ENCODE data around the gene SRGAP1. TPM values are rescaled to one million over a fixed set of nuclear protein-coding genes. Genes with fewer than 3 reads are reported as not detected.

Gene SRGAP1
- total and polyA plus RNA-seq, 2 of the 8 experiments (the other 6 are each of a cell fraction or from before 2014, with no cell fraction given): 3.2 to 7.3 TPM

DNA sequence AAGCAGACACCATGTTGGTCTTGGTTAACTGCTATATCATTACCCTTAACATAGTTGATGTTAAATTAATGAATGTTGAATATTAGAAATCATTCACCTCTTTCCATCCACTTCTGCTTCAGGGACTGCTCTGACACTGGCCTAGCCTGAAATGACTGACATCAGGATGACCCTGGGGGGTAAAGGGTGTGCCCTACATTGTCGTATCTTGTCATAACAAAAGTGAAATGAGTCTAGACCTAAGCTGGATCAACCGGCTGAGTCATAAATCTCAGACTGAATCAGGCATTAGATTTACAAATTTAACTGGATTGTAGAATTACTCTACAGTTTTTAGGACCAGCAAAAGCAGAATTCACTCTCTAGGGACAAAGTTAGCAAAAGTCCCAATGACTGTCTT lies 342.3 kb downstream of the SRGAP1 start:
- no peak overlapping the region for H3K4me2 ChIP-seq (ENCODE audit: insufficient read depth in 1 of 2, low read depth in 2 of 2, low read length in 2 of 2)
- no peaks in the 10 kb centered on the region for H3K9me3 ChIP-seq (ENCODE audit: insufficient read depth in 2 of 2, low read depth in 1 of 2, low read length in 1 of 2)
- no peaks in the 10 kb centered on the region for H4K20me1 ChIP-seq (replicated peaks in 1 of 2; ENCODE audit: control insufficient read depth in 1 of 2, insufficient read depth in 2 of 2, low read length in 2 of 2)
- H2BK12ac ChIP-seq (ENCODE audit: low read depth, low read length): no peak overlapping the region
- H4K91ac ChIP-seq (replicated peaks; ENCODE audit: insufficient read length, low read length): no peak overlapping the region
- no peak overlapping the region for H2BK20ac ChIP-seq (ENCODE audit: low read length)
- H3K9ac ChIP-seq (replicated peaks in 1 of 4; ENCODE audit: extremely low read depth in 1 of 4, low read depth in 3 of 4, low read length in 3 of 4): no peak overlapping the region
- no peak overlapping the region for H2AFZ ChIP-seq (ENCODE audit: low read length)
- no peak overlapping the region for H2AK5ac ChIP-seq (ENCODE audit: low read depth, low read length)
- CTCF ChIA-PET (ENCODE audit: partially characterized antibody): interaction anchor here (1.4 kb wide), 1 partner anchor 134 kb away, joined by 3 read pairs; no protein-coding TSS in a partner anchor
- WGBS, 2 experiments (ENCODE audit: extremely low coverage in 1 of 2, insufficient coverage in 1 of 2, insufficient read length in 1 of 2, insufficient replicate concordance in 2 of 2, low coverage in 1 of 2, low lambda C conversion rate in 2 of 2, missing lambda C conversion rate in 1 of 2): 90% methylated on average over 2 of the region's 2 CpGs; no CpG with 5 or more reads in 1 of the 2 experiments
- H3K27me3 ChIP-seq (replicated peaks in 1 of 4; ENCODE audit: control insufficient read depth in 3 of 4, extremely low read depth in 1 of 4, insufficient read depth in 3 of 4, low read length in 3 of 4): no peaks in the 10 kb centered on the region
- no peak overlapping the region for H4K8ac ChIP-seq (ENCODE audit: extremely low read depth, insufficient read depth, low read length)
- H3K79me2 ChIP-seq (ENCODE audit: control insufficient read depth in 1 of 2, insufficient read depth in 2 of 2, low read length in 2 of 2): no peaks in the 10 kb centered on the region
- no peak overlapping the region for H3K14ac ChIP-seq (ENCODE audit: insufficient read length)
- H3K27ac ChIP-seq (ENCODE audit: low read depth, low read length): no peak overlapping the region
- H2BK120ac ChIP-seq (replicated peaks; ENCODE audit: low read depth, low read length): no peak overlapping the region
- H4K5ac ChIP-seq (ENCODE audit: insufficient read length, low read depth, low read length): no peak overlapping the region
- H3K79me1 ChIP-seq (ENCODE audit: low read depth, low read length): no peaks in the 10 kb centered on the region
- H3K18ac ChIP-seq (ENCODE audit: extremely low read depth, low read length): no peak overlapping the region
- no peaks in the 10 kb centered on the region for H3K23me2 ChIP-seq (ENCODE audit: low read depth, low read length)
- H2BK15ac ChIP-seq (ENCODE audit: low read length): no peak overlapping the region
- DNase-seq (ENCODE audit: low read depth in 1 of 2, low spot score in 2 of 2) (no peak), FAIRE-seq (no peak)
- H3K36me3 ChIP-seq (ENCODE audit: control insufficient read depth in 2 of 4, insufficient read depth in 4 of 4, low read length in 3 of 4): no peaks in the 10 kb centered on the region
- H3K23ac ChIP-seq (ENCODE audit: insufficient read length): no peak overlapping the region
- no peaks in the 10 kb centered on the region; a peak in 1 of 7 replicates for H3K4me1 ChIP-seq (replicated peaks in 1 of 4; ENCODE audit: control insufficient read depth in 3 of 4, insufficient read depth in 4 of 4, low read length in 3 of 4)
- no peak overlapping the region for H3K56ac ChIP-seq (replicated peaks; ENCODE audit: insufficient read length, low read depth, low read length)
- H3K4me3 ChIP-seq (ENCODE audit: extremely low read depth in 1 of 4, insufficient read depth in 2 of 4, low read depth in 3 of 4, low read length in 4 of 4): no peak overlapping the region
- H2BK5ac ChIP-seq (ENCODE audit: low read depth, low read length): no peak overlapping the region
- no peak overlapping the region for H3K4ac ChIP-seq (replicated peaks; ENCODE audit: insufficient read length, low read depth, low read length)
- POLR2A ChIA-PET (ENCODE audit: partially characterized antibody): no interaction called here
- TF ChIP-seq RBBP5 (IDR thresholded peaks at IDR 0.05; ENCODE audit: borderline replicate concordance, low read depth, low read length): no peak
